Measurements from ENCODE around the gene CTPS1. TPM values are rescaled to one million over a fixed set of nuclear protein-coding genes. Genes with fewer than 3 reads are reported as not detected.

Gene CTPS1
- total and polyA plus RNA-seq, 2 experiments from 2014 or later = 31.8 to 93.9 TPM

- TF ChIP-seq JUNB (IDR thresholded peaks at IDR 0.05; ENCODE audit: unreplicated experiment) (no peak), ETS1 (IDR thresholded peaks at IDR 0.05) (no peak), REST (IDR thresholded peaks at IDR 0.05; ENCODE audit: unreplicated experiment) (no peak)
These were observed 633 bp upstream of the CTPS1 start (continued) for GRCh38 chr1:40978886-40979240.

- Histone ChIP-seq H3K27me3 (ENCODE audit: insufficient read depth) (no peaks in the 10 kb centered on the region), H3K4me1 (ENCODE audit: insufficient read depth) (peaks cover 24% of the 10 kb centered on the region), H3K79me2 (replicated peaks; ENCODE audit: insufficient read depth) (peaks cover 48% of the 10 kb centered on the region), H3F3A (replicated peaks; ENCODE audit: low read depth) (0 out of 2 replicates have a peak, but pooled peaks cover 3% of the 10 kb centered on the region), H3K4me3 (peak overlapping the region; percentile 86), H4K20me1 (replicated peaks; ENCODE audit: insufficient read depth) (peaks cover 30% of the 10 kb centered on the region), H3K9me2 (ENCODE audit: insufficient read depth) (no peaks in the 10 kb centered on the region), H2AFZ (no peak overlapping the region), H3K4me2 (peak overlapping the region; percentile 95), H3K36me3 (ENCODE audit: insufficient read depth) (peaks cover 18% of the 10 kb centered on the region), H3K27ac (ENCODE audit: low read depth) (no peak overlapping the region)
- ATAC-seq (peak; percentile 2), DNase-seq (ENCODE audit: low spot score) (no peak)
- H3K9me3 Mint-ChIP-seq = no peaks in the 10 kb centered on the region
- peak overlapping the region; percentile 86 for H3K4me3 Mint-ChIP-seq
- H3K27me3 Mint-ChIP-seq (ENCODE audit: insufficient read depth, low read depth, poor library complexity) = peaks cover 8% of the 10 kb centered on the region
- peak overlapping the region; percentile 87 for H3K27ac Mint-ChIP-seq
- peaks cover 29% of the 10 kb centered on the region for H3K36me3 Mint-ChIP-seq (ENCODE audit: low read depth)
- peaks cover 21% of the 10 kb centered on the region for H3K4me1 Mint-ChIP-seq
- TF ChIP-seq EZH2phosphoT487 (IDR thresholded peaks at IDR 0.05; ENCODE audit: unreplicated experiment) (no peak), JUNB (IDR thresholded peaks at IDR 0.05; ENCODE audit: unreplicated experiment) (no peak), EZH2 (IDR thresholded peaks at IDR 0.05; ENCODE audit: low read depth, unreplicated experiment) (no peak), ZNF462 (CRISPR knock-in tag; IDR thresholded peaks at IDR 0.05) (no peak), NANOG (IDR thresholded peaks at IDR 0.05; ENCODE audit: borderline replicate concordance) (no peak), ETS1 (IDR thresholded peaks at IDR 0.05) (no peak), ZNF114 (CRISPR knock-in tag; IDR thresholded peaks at IDR 0.05) (no peak), REST (IDR thresholded peaks at IDR 0.05; ENCODE audit: unreplicated experiment) (no peak)
These were observed 564 bp downstream of the CTPS1 start for GRCh38 chr1:40980068-40980452.
